ENCODE measurements around the gene DMKN. TPM values are rescaled to one million over a fixed set of nuclear protein-coding genes. Genes with fewer than 3 reads are reported as not detected.

Gene DMKN
- total and polyA plus RNA-seq, 2 of the 4 experiments (the other 2 are of a cell fraction) = 0.36 to 2.4 TPM

DNA sequence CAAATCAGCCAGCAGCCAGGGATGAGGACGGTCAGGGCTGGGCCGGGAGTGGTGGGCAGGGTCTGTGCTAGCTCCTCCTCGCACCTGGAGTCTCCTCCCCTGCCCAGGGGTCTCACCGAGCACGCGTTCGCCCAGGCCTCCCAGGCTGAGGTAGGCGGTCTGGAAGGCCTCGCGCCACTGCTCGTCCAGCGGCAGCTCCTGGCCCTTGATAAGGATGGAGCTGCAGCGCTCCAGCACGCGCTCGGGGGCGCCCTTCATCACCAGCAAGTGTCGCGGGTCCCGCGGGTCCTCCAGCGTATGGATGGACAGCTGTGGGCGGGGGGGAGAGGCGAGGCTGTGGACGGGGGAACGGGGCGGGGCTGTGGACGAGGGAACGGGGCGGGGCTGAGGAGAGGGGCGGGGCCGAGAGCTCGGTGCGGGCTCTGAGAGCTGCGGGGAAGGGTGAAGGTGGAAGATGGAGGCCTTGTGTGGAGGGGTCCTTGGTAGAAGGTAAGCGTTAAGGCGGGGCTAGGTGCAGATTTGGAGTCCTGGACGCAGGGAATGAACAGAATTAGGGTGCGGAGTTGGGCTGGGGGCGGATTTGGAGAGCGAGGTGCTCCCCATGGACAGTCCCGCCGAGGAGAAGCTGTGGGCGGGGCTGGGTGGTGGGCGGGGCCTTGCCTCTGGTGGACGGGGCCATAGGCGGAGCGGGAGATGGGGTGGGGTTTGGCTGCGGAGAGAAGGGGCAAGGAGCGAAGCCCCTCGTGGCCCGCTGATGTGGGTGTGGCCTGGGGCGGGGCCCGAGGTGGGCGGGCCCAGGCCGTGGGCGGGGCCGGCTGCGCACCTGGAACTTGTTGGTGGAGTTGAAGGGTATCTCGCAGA lies 44.3 kb upstream of the DMKN start (continued):
- TF ChIP-seq, protein P1, sequence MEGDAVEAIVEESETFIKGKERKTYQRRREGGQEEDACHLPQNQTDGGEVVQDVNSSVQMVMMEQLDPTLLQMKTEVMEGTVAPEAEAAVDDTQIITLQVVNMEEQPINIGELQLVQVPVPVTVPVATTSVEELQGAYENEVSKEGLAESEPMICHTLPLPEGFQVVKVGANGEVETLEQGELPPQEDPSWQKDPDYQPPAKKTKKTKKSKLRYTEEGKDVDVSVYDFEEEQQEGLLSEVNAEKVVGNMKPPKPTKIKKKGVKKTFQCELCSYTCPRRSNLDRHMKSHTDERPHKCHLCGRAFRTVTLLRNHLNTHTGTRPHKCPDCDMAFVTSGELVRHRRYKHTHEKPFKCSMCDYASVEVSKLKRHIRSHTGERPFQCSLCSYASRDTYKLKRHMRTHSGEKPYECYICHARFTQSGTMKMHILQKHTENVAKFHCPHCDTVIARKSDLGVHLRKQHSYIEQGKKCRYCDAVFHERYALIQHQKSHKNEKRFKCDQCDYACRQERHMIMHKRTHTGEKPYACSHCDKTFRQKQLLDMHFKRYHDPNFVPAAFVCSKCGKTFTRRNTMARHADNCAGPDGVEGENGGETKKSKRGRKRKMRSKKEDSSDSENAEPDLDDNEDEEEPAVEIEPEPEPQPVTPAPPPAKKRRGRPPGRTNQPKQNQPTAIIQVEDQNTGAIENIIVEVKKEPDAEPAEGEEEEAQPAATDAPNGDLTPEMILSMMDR (conservative IDR thresholded peaks at IDR 0.05; ENCODE audit: low read depth, low read length) = no peak
- no peak for TF ChIP-seq MXI1 (IDR thresholded peaks at IDR 0.05; ENCODE audit: borderline replicate concordance, low read depth, low read length)
- no peak for TF ChIP-seq ELK1 (IDR thresholded peaks at IDR 0.05; ENCODE audit: borderline replicate concordance, low read depth, low read length)
- TF ChIP-seq CEBPB (IDR thresholded peaks at IDR 0.05; ENCODE audit: low read depth, low read length) = no peak

Measured in IMR-90 (cell line).